HepG2 (cell line): ENCODE measurements around the gene NLGN3. TPM values are rescaled to one million over a fixed set of nuclear protein-coding genes. Genes with fewer than 3 reads are reported as not detected.

ENCODE experiments used
- ATAC-seq: fragments of 200-7000 bp; cut with Tn5 transposase; 3 replicates; pipeline ENCODE4 v1.9.1; 2020; ENCODE audit warnings: mild to moderate bottlenecking, moderate library complexity
- BruUV-seq: library from RNA; stranded (reverse); fragments of 400-500 nt; replicated peaks from 2 replicates; lab custom pipeline; 2021; lab: Mats Ljungman, UMichigan
- CTCF ChIA-PET: fragments of 300-600 bp; formaldehyde crosslinking; extraction: SDS; loops from one replicate; lab custom pipeline; 2021; ENCODE audit warnings: low total read pairs, inconsistent platforms, low intra/inter-chr PET ratio; lab: Yijun Ruan, JAX
- POLR2A ChIA-PET: fragments of 350-600 bp; sonication (Branson Sonifier 250); formaldehyde crosslinking; loops from one replicate; lab custom pipeline; 2020; ENCODE audit warnings: antibody characterized with exemption, inconsistent platforms; lab: Yijun Ruan, JAX
- DNase-seq: peaks from one replicate; pipeline ENCODE4 v3.0.0-alpha.2; 2015; ENCODE audit warnings: low spot score
- FAIRE-seq: peaks from 3 replicates; lab custom pipeline; 2011; peaks lifted over from hg19 to GRCh38; lab: Jason Lieb, UNC
- H2AFZ ChIP-seq: one replicate; pipeline ENCODE4 v1.6.1; 2011; ENCODE audit warnings: low read length, inconsistent platforms
- H3K27ac ChIP-seq: fragments of 300-600 bp; 3 replicates; pipeline ENCODE4 v1.8.0; 2011; ENCODE audit warnings: mixed run types, mild to moderate bottlenecking, mixed read lengths, low read length, inconsistent platforms; ENCODE audit not compliant: insufficient read depth; ENCODE audit errors: extremely low read length
- H3K27me3 ChIP-seq, 2 experiments: fragments of 200-600 bp in 1 of 2; 2 replicates in 1 of 2; 3 replicates in 1 of 2; pipeline versions ENCODE4 v1.6.0 to v1.8.0; 2011; ENCODE audit warnings: low read length in 2 of 2, mild to moderate bottlenecking in 2 of 2, moderate library complexity in 2 of 2, inconsistent platforms in 1 of 2; ENCODE audit not compliant: insufficient read depth in 2 of 2, control insufficient read depth in 1 of 2
- H3K36me3 ChIP-seq, 2 experiments: fragments of 200-600 bp in 1 of 2; replicated peaks in 1 of 2; 2 replicates in 1 of 2; 3 replicates in 1 of 2; pipeline versions ENCODE4 v1.5.1 to v1.8.0; 2011; ENCODE audit warnings: low read length in 2 of 2, inconsistent platforms in 1 of 2; ENCODE audit not compliant: insufficient read depth in 2 of 2, control insufficient read depth in 1 of 2
- H3K4me1 ChIP-seq: 2 replicates; pipeline ENCODE4 v1.5.1; 2012; ENCODE audit warnings: low read length, inconsistent platforms; ENCODE audit not compliant: insufficient read depth
- H3K4me2 ChIP-seq: 2 replicates; pipeline ENCODE4 v1.6.0; 2011; ENCODE audit warnings: low read depth, low read length, inconsistent platforms
- H3K4me3 ChIP-seq, 3 experiments: fragments of 200-600 bp in 1 of 3; sonication (generic), shearing (Covaris generic) in 1 of 3; replicated peaks in 1 of 3; 2 replicates each; pipeline ENCODE4 v1.5.1; 2011 to 2016; ENCODE audit warnings: low read length in 3 of 3, inconsistent platforms in 2 of 3, low read depth in 2 of 3, mild to moderate bottlenecking in 2 of 3, control low read depth in 1 of 3, mixed read lengths in 1 of 3; ENCODE audit not compliant: insufficient read depth in 1 of 3
- H3K79me2 ChIP-seq: one replicate; pipeline ENCODE4 v1.6.1; 2011; ENCODE audit warnings: low read length, inconsistent platforms; ENCODE audit not compliant: insufficient read depth
- H3K9ac ChIP-seq: 2 replicates; pipeline ENCODE4 v1.6.0; 2011; ENCODE audit warnings: mild to moderate bottlenecking, low read depth, low read length, inconsistent platforms; ENCODE audit not compliant: insufficient read depth
- H3K9me3 ChIP-seq: 2 replicates; pipeline ENCODE4 v1.5.1; 2012; ENCODE audit warnings: mild to moderate bottlenecking, low read length
- H4K20me1 ChIP-seq: 2 replicates; pipeline ENCODE4 v1.6.0; 2011; ENCODE audit warnings: inconsistent platforms, mild to moderate bottlenecking, low read length, moderate library complexity; ENCODE audit not compliant: insufficient read depth
- ARID5B ChIP-seq: IDR thresholded peaks from 2 replicates; pipeline ENCODE4 v1.4.0; 2020; ENCODE audit warnings: mild to moderate bottlenecking, missing genetic modification reagents
- BRCA1 ChIP-seq: sonication (generic); formaldehyde crosslinking; IDR thresholded peaks from 2 replicates; pipeline ENCODE4 v1.4.0; 2020; ENCODE audit warnings: missing genetic modification reagents
- GTF3A ChIP-seq: sonication (generic); formaldehyde crosslinking; conservative IDR thresholded peaks from 2 replicates; pipeline ENCODE4 v1.4.0; 2020; ENCODE audit warnings: mild to moderate bottlenecking, missing genetic modification reagents
- KDM5A ChIP-seq: fragments of 200-600 bp; sonication (generic); IDR thresholded peaks from 2 replicates; pipeline ENCODE4 v1.7.0; 2018; ENCODE audit warnings: antibody characterized with exemption, mild to moderate bottlenecking, low read length, borderline replicate concordance
- MAZ ChIP-seq, 2 experiments: sonication (generic) in 1 of 2; formaldehyde crosslinking in 1 of 2; IDR thresholded peaks; 2 replicates each; pipeline versions ENCODE4 v1.5.0 to v1.6.1; 2012 to 2020; ENCODE audit warnings: low read depth in 2 of 2, mild to moderate bottlenecking in 2 of 2, borderline replicate concordance in 1 of 2, improper control_type of control experiment in 1 of 2, low read length in 1 of 2, missing genetic modification reagents in 1 of 2, moderate library complexity in 1 of 2
- POLR2G ChIP-seq: fragments of 200-400 bp; formaldehyde crosslinking; IDR thresholded peaks from 2 replicates; pipeline ENCODE4 v1.6.1; 2018; ENCODE audit warnings: mild to moderate bottlenecking, low read depth, low read length, moderate library complexity
- ZNF263 ChIP-seq: sonication (generic); formaldehyde crosslinking; IDR thresholded peaks from 2 replicates; pipeline ENCODE4 v1.4.0; 2020; ENCODE audit warnings: missing genetic modification reagents
- ZNF564 ChIP-seq: sonication (generic); formaldehyde crosslinking; IDR thresholded peaks from 2 replicates; pipeline ENCODE4 v1.8.1; 2023; ENCODE audit warnings: mild to moderate bottlenecking, missing genetic modification reagents
- ZNF674 ChIP-seq: sonication (generic); formaldehyde crosslinking; IDR thresholded peaks from 2 replicates; pipeline ENCODE4 v1.5.0; 2020; ENCODE audit warnings: low read depth, mild to moderate bottlenecking, missing genetic modification reagents
- WGBS: methylation state at CpG from one replicate; pipeline ENCODE4 v1.1.6; 2017; ENCODE audit warnings: low lambda C conversion rate; 5-methylcytosine and 5-hydroxymethylcytosine counted together
- in situ Hi-C: cut with HindIII; loops from 2 replicates; pipeline ENCODE4 v1.10.0; 2017; ENCODE audit warnings: low pct_unique_long_range_greater_than_20kb; ENCODE audit not compliant: extremely low pct_ligation_motif_present
- intact Hi-C: fragments of 100-400 bp; cut with micrococcal nuclease; formaldehyde crosslinking; loops from one replicate; pipeline ENCODE4 v1.10.0; 2022; ENCODE audit not compliant: unreplicated experiment
- polyA plus RNA-seq, 8 experiments: library from polyadenylated mRNA; depleted of rRNA in 3 of 8; stranded (reverse) in 7 of 8; unstranded in 1 of 8; fragments of >200 nt; fragmentation: Illumina TruSeq in 4 of 8; extraction: Trizol in 4 of 8; gene quantifications; 2 replicates each; pipeline versions ENCODE4 v1.2.1 to v1.2.3, GENCODE V29; 2011 to 2016; ENCODE audit warnings: low read depth in 4 of 8, missing spikeins in 1 of 8, mixed read lengths in 1 of 8; ENCODE audit not compliant: insufficient read depth in 1 of 8
- total RNA-seq, 5 experiments: library from RNA; depleted of rRNA; stranded (reverse); fragments of >200 nt; fragmentation: Illumina TruSeq; extraction: Trizol; gene quantifications; 2 replicates each; pipeline ENCODE4 v1.2.3, GENCODE V29; 2016; ENCODE audit warnings: low read depth in 1 of 5

NLGN3 gene
- total and polyA plus RNA-seq, 2 of the 13 experiments (the other 11 are each of a cell fraction or from before 2014, with no cell fraction given): 0.04 to 0.16 TPM

GRCh38 chrX:71106427-71106826 is 38.2 kb upstream of the NLGN3 start, which contains the start of gene CXorf65:
Gene CXorf65, minus strand, starts transcription at chrX:71106740. Its CDS starts 184 bp downstream, at chrX:71106556.
- POLR2A ChIA-PET: interaction anchor here (0.8 kb wide), 1 partner anchor 12 kb away, joined by 3 read pairs; the partner anchor contains the start of gene MED12
- FAIRE-seq (no peak), ATAC-seq (no peak), DNase-seq (no peak)
- Histone ChIP-seq H3K4me3 (no peak within 1 kb of the TSS), H2AFZ (no peak within 1 kb of the TSS), H3K27ac (no peak within 1 kb of the TSS), H3K9ac (no peak within 1 kb of the TSS), H4K20me1 (no peaks in the 10 kb centered on the region), H3K4me1 (peaks cover 23% of the 10 kb centered on the region), H3K79me2 (no peaks in the 10 kb centered on the region), H3K27me3 (no peaks in the 10 kb centered on the region), H3K36me3 (no peaks in the 10 kb centered on the region), H3K4me2 (no peak within 1 kb of the TSS), H3K9me3 (no peaks in the 10 kb centered on the region)
- WGBS: 100% methylated on average over 1 of the region's 1 CpG
- BruUV-seq: no TSS peak
- intact Hi-C loops (no loop called here), in situ Hi-C loops (no loop called here)
- TF ChIP-seq ARID5B (CRISPR knock-in tag) (no peak), KDM5A (no peak), ZNF564 (no peak), GTF3A (no peak), BRCA1 (CRISPR knock-in tag) (no peak), ZNF263 (no peak), MAZ (IDR thresholded peaks at IDR 0.05; ENCODE audit: borderline replicate concordance, low read depth, low read length) (no peak), MAZ (CRISPR knock-in tag; IDR thresholded peaks at IDR 0.05; ENCODE audit: low read depth) (no peak), POLR2G (no peak), ZNF674 (CRISPR knock-in tag) (no peak)
- CTCF ChIA-PET: no interaction called here
